ENCODE results near the gene RRN3.
"Not testable (repeated sequence)": the region's sequence is repeated elsewhere in the genome, so short reads cannot be mapped to it uniquely, and the experiment has no call there.

- TF ChIP-seq POLR2A (IDR thresholded peaks at IDR 0.05; ENCODE audit: low read length); GATA1 (IDR thresholded peaks at IDR 0.05; ENCODE audit: low read depth, low read length): not testable (repeated sequence)
Observed at GRCh38 chr16:15071013-15071412, 23.1 kb downstream of the RRN3 start.

Measured in erythroblast (primary cell).